Stimulated activated CD4-positive, alpha-beta T cell treated with anti-CD3 and anti-CD28 coated beads, Interleukin-4, amount 100 ng/mL, for 24 hours (primary cell): Measurements from ENCODE around the gene XXYLT1.
"Not testable (repeated sequence)": the region's sequence is repeated elsewhere in the genome, so short reads cannot be mapped to it uniquely, and the experiment has no call there.

Source experiments
- DNase-seq: peaks from one replicate; pipeline ENCODE4 v3.0.0-alpha.2; 2020

The XXYLT1 gene

DNA sequence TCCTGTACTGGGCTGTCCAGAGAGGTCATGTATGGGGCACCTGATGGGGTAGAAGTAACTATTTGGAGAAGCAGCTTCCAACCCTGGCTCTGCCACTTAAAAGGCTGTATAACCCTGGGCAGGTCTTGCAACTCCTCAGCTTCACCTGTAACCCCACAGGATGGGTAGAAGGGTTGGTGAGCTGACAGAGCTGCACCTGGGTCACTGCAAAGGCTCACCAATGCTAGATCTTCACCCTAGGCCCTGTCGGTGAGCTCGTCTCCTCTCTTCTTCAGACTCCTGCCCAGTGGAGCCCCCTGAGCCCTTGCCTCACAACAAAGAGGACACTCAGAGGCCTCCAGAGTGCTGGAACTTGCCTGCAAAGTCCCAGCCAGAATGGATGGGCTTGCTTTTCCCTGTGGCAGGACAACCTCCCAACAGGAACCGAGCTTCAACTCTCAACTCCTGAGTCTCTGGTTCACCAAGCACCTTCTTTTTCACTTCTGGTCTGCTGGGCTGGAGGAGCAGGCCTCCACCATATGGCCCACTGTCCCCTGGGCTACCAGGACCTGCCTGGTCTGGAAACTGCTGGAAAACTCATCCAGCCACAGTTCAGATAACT lies 45.9 kb downstream of the XXYLT1 start:
- DNase-seq, result no peak

DNA sequence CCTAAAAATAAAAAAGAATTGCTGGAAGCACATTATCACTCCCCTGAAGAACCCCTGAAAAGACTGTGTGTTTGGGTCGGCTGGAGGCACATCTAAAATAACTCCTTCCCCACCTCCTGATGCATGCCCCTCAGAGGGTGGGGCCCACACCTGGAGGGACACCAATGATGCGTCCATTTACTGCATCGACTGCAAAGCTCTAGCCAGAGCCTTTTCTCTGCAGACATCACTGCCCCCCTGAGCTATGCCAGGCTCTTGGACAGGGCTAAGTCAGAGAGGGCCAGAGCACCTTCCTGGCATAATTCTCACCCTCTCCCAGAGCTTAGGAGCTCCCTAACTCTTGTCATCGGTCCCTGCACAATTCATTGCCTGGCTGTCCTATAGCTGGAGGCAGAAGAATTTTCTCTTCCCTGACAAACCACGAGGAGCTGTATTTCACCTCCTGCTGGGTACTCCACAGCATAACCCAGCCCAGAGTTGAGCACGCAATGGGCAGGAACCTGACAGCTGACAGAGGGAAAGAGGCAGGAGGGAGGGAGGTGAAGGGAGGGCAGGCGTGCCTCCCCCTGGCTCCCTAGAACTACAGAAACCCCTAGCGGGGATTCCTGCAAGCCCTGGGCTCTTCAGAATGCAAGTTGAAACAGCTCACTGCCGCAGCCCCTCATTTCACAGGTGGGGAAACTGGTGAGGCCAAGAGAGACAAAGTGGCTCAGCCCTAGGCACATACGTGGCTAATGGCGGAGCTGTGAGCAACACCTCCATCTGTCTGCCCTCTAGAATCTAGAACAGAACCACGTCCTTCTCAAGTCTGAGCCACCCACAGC lies 46.6 kb downstream of the XXYLT1 start:
- DNase-seq, result no peak

GRCh38 chr3:195221876-195222617 lies 48.9 kb downstream of the XXYLT1 start:
- DNase-seq, result no peak

DNA sequence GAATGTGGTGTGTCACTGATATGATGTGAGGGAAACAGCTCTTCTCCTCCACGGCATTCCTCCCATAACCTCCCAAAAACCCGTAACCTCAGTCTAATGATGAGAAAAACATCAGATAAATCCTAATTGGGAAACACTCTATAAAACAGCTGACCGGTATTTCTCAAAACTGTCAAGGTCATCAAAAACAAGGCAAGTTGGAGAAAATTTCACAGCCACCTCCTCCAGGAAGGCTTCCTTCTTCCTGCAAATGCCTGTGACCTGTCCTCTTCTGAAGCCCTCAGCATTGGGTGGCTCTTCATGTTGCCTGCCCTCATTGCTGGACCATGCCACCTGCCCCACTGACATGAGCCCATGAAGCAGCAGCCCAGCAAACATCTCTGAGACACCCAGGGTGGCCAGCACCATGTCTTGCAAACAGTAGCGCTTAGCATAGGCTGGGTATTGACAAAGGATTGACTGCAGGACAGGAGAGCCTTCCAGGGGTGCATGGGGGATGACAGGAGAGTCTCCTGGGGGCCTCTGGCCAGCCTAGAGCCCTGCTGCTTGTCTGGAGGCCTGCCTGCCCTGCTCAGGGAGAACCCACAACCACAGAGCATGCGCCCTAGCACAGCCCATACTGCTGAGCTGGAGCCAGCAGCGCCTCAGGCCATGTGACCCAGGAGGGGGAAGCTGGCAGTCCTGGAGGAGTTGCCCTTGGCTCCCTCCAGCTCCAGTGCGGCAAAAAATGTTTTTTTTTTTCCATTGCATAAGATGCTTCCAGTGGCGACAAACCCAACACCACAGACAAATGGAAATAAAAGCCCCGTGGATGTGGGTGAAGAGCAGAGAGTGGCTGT lies 49.7 kb downstream of the XXYLT1 start:
- DNase-seq, result no peak

GRCh38 chr3:195219351-195220230 lies 51.4 kb downstream of the XXYLT1 start:
- no peak for DNase-seq

GRCh38 chr3:195218331-195218730 lies 52.6 kb downstream of the XXYLT1 start:
- not testable (repeated sequence) for DNase-seq

DNA sequence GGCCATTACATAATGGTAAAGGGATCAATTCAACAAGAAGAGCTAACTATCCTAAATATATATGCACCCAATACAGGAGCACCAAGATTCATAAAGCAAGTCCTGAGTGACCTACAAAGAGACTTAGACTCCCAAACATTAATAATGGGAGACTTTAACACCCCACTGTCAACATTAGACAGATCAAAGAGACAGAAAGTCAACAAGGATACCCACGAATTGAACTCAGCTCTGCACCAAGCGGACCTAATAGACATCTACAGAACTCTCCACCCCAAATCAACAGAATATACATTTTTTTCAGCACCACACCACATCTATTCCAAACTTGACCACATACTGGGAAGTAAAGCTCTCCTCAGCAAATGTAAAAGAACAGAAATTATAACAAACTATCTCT lies 55.4 kb downstream of the XXYLT1 start:
- DNase-seq, result not testable (repeated sequence)

- no peak for DNase-seq
Observed at GRCh38 chr3:195214381-195214780, 56.6 kb downstream of the XXYLT1 start.

- DNase-seq, result no peak
Observed at GRCh38 chr3:195213639-195214315, 57.2 kb downstream of the XXYLT1 start.

- no peak for DNase-seq
Observed at GRCh38 chr3:195212749-195213375, 58.1 kb downstream of the XXYLT1 start.

GRCh38 chr3:195212033-195212748 lies 58.8 kb downstream of the XXYLT1 start:
- no peak for DNase-seq

GRCh38 chr3:195210266-195210973 lies 60.5 kb downstream of the XXYLT1 start:
- no peak for DNase-seq

- DNase-seq, result no peak
Observed at GRCh38 chr3:195209847-195210265, 61.1 kb downstream of the XXYLT1 start.

DNA sequence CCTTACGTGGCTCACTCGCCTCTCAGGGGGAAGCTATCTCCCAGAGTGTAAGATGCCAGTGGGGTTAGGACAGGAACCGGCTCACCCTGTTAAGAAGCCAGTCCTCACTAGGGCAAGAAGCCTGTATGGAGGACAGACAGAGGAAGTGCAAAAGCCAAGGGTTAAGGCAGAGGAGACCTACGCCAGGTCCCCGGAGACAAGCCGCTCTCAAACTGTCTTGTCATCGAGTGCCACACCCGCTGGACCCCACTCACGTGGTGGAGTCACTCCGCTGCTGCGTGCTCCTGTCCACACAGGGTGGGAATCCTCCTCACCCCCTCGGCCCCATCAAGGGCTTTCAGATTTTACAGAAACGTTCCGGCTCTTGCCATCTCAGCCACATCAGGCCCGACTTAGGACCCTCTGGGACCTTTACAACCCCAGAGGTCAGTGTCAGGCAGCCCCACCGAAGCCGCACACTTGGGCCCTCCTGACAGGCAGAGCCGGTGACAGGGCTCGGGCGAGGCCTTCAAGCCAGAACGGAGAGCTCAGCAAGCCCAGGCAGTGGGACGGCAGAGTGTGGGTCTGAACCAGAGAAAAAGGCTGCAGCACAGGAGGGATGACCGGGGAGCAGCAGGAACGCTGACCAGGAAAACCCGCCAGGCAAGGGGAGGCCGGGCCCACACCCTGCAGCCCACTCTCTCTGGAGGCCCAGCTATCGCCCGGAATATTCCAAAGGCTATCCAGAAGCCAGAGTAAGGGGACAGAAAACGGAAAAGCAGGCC lies 61.7 kb downstream of the XXYLT1 start:
- DNase-seq, result no peak

- DNase-seq, result no peak
Observed at GRCh38 chr3:195208631-195209030, 62.3 kb downstream of the XXYLT1 start.

DNA sequence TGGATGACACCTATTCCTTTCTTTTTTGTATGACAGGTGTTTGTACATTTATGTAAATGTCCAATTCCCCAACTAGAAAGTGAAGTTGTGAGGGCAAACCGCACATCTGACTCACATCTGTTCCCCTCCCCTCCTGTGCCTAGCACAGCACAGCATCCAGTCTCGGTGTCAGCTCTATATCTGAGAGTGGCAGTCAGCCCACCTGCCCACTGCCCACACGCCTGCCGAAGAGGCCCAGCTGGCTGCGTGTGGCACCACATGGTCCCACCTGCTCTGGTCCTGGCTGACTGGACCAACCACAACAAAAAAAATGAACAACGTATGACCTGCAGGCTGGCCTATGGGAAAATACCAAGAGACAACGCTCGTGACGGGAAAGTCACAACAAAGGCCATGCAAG lies 62.8 kb downstream of the XXYLT1 start:
- DNase-seq, result peak; percentile 22

DNA sequence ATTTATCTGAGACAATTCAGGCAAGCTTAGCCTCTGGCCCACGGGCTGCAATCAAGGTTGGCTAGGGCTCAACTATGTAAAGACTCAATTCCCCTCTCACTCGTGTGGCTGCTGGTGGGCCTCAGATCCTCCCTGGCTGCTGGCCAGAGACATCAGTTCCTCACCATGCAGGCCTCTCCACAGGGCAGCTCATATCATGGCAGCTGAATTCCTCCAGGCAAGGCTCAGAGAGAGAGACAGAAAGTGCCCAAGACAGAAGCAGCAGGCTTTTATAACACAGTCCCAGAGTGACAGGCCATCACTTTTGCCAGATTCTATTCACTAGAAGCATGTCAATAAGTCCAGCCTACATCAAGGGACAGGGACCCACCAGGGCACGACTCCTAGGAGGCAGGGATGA lies 63.2 kb downstream of the XXYLT1 start:
- DNase-seq, result no peak

- DNase-seq, result no peak
Observed at GRCh38 chr3:195207056-195207455, 63.9 kb downstream of the XXYLT1 start.
